ENCODE measurements around the gene SFXN5.
A peak's percentile ranks its signal among the peaks of the same experiment; 100 is the strongest.

Gene SFXN5

GRCh38 chr2:72993147-72993932 is 78.2 kb downstream of the SFXN5 start:
- peak; percentile 51 for DNase-seq (ENCODE audit: low spot score)

GRCh38 chr2:72992734-72993102 is 78.8 kb downstream of the SFXN5 start:
- DNase-seq (ENCODE audit: low spot score), result no peak

- no peak for DNase-seq (ENCODE audit: low spot score)
These were observed 79.4 kb downstream of the SFXN5 start for GRCh38 chr2:72991980-72992733.

GRCh38 chr2:72991439-72991725 is 80.1 kb downstream of the SFXN5 start:
- no peak for DNase-seq (ENCODE audit: low spot score)

GRCh38 chr2:72990695-72991438 is 80.6 kb downstream of the SFXN5 start:
- DNase-seq (ENCODE audit: low spot score), result no peak

- no peak for DNase-seq (ENCODE audit: low spot score)
These were observed 81.5 kb downstream of the SFXN5 start for GRCh38 chr2:72989770-72990556.

GRCh38 chr2:72988726-72989273 is 82.7 kb downstream of the SFXN5 start:
- no peak for DNase-seq (ENCODE audit: low spot score)

GRCh38 chr2:72988041-72988440 is 83.5 kb downstream of the SFXN5 start:
- no peak for DNase-seq (ENCODE audit: low spot score)

- DNase-seq (ENCODE audit: low spot score), result no peak
These were observed 85.4 kb downstream of the SFXN5 start for GRCh38 chr2:72985891-72986683.

GRCh38 chr2:72985136-72985535 is 86.4 kb downstream of the SFXN5 start:
- DNase-seq (ENCODE audit: low spot score), result no peak

GRCh38 chr2:72984172-72984671 is 87.3 kb downstream of the SFXN5 start:
- DNase-seq (ENCODE audit: low spot score), result no peak

GRCh38 chr2:72983500-72984161 is 87.9 kb downstream of the SFXN5 start:
- no peak for DNase-seq (ENCODE audit: low spot score)

GRCh38 chr2:72982781-72983499 is 88.6 kb downstream of the SFXN5 start:
- DNase-seq (ENCODE audit: low spot score), result no peak

GRCh38 chr2:72982219-72982618 is 89.3 kb downstream of the SFXN5 start:
- DNase-seq (ENCODE audit: low spot score), result no peak

- no peak for DNase-seq (ENCODE audit: low spot score)
These were observed 90.0 kb downstream of the SFXN5 start for GRCh38 chr2:72981536-72981935.

- DNase-seq (ENCODE audit: low spot score), result no peak
These were observed 90.8 kb downstream of the SFXN5 start for GRCh38 chr2:72980535-72981217.

GRCh38 chr2:72979896-72980295 is 91.6 kb downstream of the SFXN5 start:
- DNase-seq (ENCODE audit: low spot score), result no peak

- DNase-seq (ENCODE audit: low spot score), result no peak
These were observed 96.5 kb downstream of the SFXN5 start for GRCh38 chr2:72975017-72975416.

GRCh38 chr2:72974436-72974754 is 97.1 kb downstream of the SFXN5 start:
- DNase-seq (ENCODE audit: low spot score), result no peak

Measured in COLO829 (cell line).